NT2/D1 (cell line): ENCODE results near the gene TCERG1L.

ENCODE experiments used
- SUZ12 ChIP-seq: IDR thresholded peaks from 2 replicates; pipeline ENCODE4 v1.6.1; 2011; ENCODE audit not compliant: insufficient read length, insufficient read depth; ENCODE audit errors: extremely low read depth
- YY1 ChIP-seq: IDR thresholded peaks from 2 replicates; pipeline ENCODE4 v1.6.1; 2011; ENCODE audit not compliant: insufficient read length, insufficient read depth
- ZNF274 ChIP-seq: IDR thresholded peaks from 2 replicates; pipeline ENCODE4 v1.6.1; 2011; ENCODE audit warnings: mild to moderate bottlenecking, low read depth, low read length

GRCh38 chr10:131277969-131278368 is 33.6 kb downstream of the TCERG1L start:
- TF ChIP-seq YY1 (no peak), SUZ12 (no peak), ZNF274 (no peak)
